Embryonic facial prominence (tissue), 1 donor: Measurements from ENCODE around the gene NRF1.

Source experiments
- DNase-seq: peaks from one replicate; pipeline ENCODE4 v3.0.0-alpha.2; 2016; ENCODE audit errors: extremely low spot score

The NRF1 gene

GRCh38 chr7:129684777-129685176, 73.3 kb downstream of the NRF1 start:
- no peak for DNase-seq

GRCh38 chr7:129686063-129686462, 74.5 kb downstream of the NRF1 start:
- DNase-seq: no peak

GRCh38 chr7:129688503-129689222, 77.1 kb downstream of the NRF1 start:
- DNase-seq: no peak

GRCh38 chr7:129689995-129690581, 78.6 kb downstream of the NRF1 start:
- DNase-seq: no peak

GRCh38 chr7:129690701-129691100, 79.2 kb downstream of the NRF1 start:
- DNase-seq: no peak

- no peak for DNase-seq
Measured at GRCh38 chr7:129698516-129699418, 87.2 kb downstream of the NRF1 start.

- DNase-seq: no peak
Measured at GRCh38 chr7:129702316-129702715, 90.8 kb downstream of the NRF1 start.

- no peak for DNase-seq
Measured at GRCh38 chr7:129702761-129703338, 91.3 kb downstream of the NRF1 start.

GRCh38 chr7:129703751-129704150, 92.2 kb downstream of the NRF1 start:
- no peak for DNase-seq

- no peak for DNase-seq
Measured at GRCh38 chr7:129707910-129708499, 96.5 kb downstream of the NRF1 start.

GRCh38 chr7:129713544-129713943, 102.0 kb downstream of the NRF1 start:
- DNase-seq: no peak

- DNase-seq: no peak
Measured at GRCh38 chr7:129714514-129715063, 103.1 kb downstream of the NRF1 start.

- DNase-seq: no peak
Measured at GRCh38 chr7:129719980-129720732, 108.6 kb downstream of the NRF1 start.

GRCh38 chr7:129721068-129721467, 109.5 kb downstream of the NRF1 start:
- DNase-seq: no peak

- no peak for DNase-seq
Measured at GRCh38 chr7:129723679-129724078, 112.2 kb downstream of the NRF1 start.

GRCh38 chr7:129724796-129725195, 113.3 kb downstream of the NRF1 start:
- DNase-seq: no peak

- DNase-seq: no peak
Measured at GRCh38 chr7:129728875-129729467, 117.5 kb downstream of the NRF1 start.

- no peak for DNase-seq
Measured at GRCh38 chr7:129729511-129729910, 118.0 kb downstream of the NRF1 start.

GRCh38 chr7:129730159-129730558, 118.6 kb downstream of the NRF1 start:
- no peak for DNase-seq

GRCh38 chr7:129734400-129734799, 122.9 kb downstream of the NRF1 start:
- no peak for DNase-seq
